NCI-H1417 (cell line): ENCODE measurements around the gene C12orf42.
A peak's percentile ranks its signal among the peaks of the same experiment; 100 is the strongest.
"Not testable (repeated sequence)": the region's sequence is repeated elsewhere in the genome, so short reads cannot be mapped to it uniquely, and the experiment has no call there.

Source experiments
- DNase-seq, 3 experiments: peaks; one replicate each; lab custom pipeline; 2025; lab: John Stamatoyannopoulos, UW

Gene C12orf42

GRCh38 chr12:103424849-103425586, 70.8 kb downstream of the C12orf42 start:
- not testable (repeated sequence) for DNase-seq

GRCh38 chr12:103423516-103423910, 72.3 kb downstream of the C12orf42 start:
- DNase-seq, result no peak

DNA sequence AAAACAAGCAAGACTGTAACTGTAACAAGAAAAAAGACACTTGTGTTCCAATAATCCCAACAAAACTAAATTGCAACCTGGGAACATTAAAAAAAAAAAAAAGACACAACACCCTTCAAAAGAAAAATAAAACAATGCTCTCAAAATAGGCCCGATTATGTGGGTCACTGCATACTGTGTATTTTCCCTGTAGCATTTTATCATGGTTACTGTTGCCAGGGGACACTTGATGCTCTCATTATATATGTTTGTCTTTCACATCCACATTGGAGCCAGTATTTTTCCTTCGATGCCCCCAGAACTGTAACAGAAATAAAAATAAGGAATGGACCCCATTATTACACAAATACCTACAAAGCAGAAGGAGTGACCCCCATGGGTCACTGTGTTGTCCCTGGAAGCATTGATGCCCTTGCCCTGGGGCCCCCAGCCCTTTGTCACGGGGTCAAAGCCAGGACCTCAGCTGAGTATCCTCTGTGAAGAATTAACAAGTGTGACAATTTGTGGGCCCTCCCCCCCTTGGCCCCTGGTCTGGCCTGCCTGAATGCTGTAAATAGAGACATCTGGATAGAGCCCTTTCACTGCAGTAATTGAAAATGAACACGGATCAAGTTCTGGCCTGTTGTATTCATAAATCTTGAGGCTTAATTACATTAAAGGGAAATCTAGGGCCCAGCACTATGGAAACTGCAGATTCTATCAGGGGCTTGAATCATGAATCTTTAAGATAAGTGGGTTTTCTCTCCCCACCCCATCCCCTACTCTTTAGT, 72.8 kb downstream of the C12orf42 start:
- DNase-seq, result peak; percentile 60 to 99 (median 97)

DNA sequence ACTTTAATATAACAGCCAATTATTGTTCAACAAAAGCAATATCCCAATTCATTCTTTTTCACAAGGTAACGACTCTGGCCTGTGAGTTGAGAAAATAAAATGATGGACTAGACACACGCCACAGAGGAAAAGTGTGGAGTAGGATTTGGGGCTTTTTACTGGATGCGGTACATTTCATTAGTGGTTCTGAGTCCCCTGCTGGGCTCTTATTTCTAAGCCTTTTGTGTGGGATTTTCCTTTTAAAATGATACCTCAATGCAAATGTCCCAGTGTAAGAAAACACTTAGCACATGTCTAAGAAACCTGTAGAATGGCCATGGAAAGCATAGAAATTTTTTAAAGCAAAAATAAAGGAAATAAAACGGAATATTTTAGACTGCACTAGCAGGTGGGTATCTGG, 73.4 kb downstream of the C12orf42 start:
- peak; percentile 55 to 90 (median 75) for DNase-seq

- no peak for DNase-seq
These were observed 74.4 kb downstream of the C12orf42 start for GRCh38 chr12:103421402-103421801.

- DNase-seq, result no peak
These were observed 80.1 kb downstream of the C12orf42 start for GRCh38 chr12:103415681-103416080.

DNA sequence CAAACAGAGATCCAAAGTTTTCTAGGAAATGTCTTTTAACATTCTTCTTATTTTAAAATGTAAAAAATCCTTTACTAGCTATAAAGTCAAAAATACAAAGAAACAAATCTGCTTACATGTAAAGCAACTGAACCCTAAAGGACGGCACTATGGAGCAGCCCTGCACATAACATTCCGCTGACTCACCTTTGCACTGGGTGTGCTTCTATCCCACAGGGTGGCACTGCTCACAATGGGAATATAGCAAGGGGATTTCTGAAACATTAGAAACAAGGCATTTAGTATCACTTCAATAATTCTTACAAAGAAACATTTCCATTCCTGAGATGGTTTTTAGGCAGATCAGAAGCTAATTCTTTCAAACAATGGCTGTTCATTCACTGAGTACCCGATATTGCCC, 94.3 kb downstream of the C12orf42 start:
- DNase-seq, result peak in 1 of 3 experiments; percentile 56

DNA sequence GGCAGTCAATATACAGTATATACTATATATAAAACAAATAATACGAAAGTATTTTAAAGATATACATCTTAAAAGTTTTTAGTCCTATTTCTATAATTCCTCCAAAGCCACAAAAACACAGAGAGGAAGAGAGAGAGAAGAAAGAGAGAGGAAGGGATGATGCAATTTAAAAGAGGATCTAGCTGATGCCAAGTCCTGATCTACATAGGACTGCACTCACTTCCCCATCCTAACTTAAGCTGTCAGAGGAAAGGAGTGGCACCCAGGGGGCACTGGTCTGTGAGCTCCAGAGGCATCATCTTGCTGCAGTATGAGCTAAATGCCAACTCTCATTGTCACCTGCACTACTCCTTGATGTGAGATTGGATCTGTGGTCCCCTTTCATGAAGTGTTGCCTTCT, 95.8 kb downstream of the C12orf42 start:
- DNase-seq, result peak in 1 of 3 experiments; percentile 17

GRCh38 chr12:103397536-103397935, 98.2 kb downstream of the C12orf42 start:
- peak in 1 of 3 experiments; percentile 76 for DNase-seq

DNA sequence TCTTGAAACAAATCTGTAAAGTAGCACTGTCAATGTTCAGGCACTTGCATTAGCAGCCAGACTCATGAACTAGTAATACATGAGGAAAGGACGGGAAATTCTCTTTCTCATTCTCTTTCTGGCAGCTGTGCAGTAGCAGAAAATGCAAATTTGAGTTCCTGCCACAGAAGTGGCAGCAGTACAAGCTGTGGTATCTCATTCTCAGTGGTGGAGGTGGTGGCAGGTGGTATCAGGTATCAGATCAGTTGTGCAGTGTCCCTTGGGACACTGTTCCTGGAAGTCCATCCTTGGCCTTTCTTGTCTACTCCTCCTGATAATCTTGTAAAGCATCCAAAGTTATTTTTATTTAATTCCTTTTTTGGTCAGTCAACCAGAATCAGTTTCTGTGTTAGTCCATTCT, 103.0 kb downstream of the C12orf42 start:
- DNase-seq, result peak in 1 of 3 experiments; percentile 57

- DNase-seq, result no peak
These were observed 104.7 kb downstream of the C12orf42 start for GRCh38 chr12:103391103-103391502.

DNA sequence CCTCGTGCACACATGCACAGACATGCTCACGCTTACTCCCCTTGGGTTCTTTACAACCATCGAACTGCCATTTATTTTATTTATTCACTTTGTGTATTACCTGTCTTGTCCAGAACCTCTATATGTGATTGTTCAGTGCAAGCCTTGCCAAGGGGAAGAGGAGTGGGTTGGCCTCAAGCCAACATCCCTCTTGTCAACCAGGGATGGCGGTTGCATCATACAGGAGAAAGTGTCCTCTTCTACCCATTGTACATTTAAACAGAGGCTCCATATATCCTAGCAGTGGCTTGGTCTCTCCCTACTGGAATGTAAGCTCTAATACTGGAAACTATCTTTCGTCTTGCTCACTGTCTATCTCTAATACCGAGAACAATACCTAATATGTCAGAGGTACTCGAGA, 108.4 kb downstream of the C12orf42 start:
- peak in 2 of 3 experiments; percentile 37 to 92 for DNase-seq

DNA sequence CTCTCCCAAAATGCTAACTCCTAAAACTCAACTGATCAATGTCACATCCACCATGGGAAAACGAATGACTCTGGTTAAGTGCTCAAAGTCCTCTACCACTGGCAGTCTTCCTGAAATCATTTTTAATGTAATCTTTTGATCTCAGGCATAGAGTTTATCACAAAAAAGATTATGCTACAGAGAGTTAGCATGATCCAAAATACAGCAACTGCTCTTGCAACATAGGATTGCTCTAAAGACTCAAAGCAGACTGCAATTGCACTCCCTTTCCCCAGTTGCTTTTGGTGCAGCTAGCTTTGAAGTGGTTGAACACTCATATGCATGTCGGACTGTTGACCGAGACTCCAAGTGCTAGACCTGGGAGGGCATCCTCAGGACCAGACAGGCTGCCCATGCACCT, 109.3 kb downstream of the C12orf42 start:
- no peak for DNase-seq

DNA sequence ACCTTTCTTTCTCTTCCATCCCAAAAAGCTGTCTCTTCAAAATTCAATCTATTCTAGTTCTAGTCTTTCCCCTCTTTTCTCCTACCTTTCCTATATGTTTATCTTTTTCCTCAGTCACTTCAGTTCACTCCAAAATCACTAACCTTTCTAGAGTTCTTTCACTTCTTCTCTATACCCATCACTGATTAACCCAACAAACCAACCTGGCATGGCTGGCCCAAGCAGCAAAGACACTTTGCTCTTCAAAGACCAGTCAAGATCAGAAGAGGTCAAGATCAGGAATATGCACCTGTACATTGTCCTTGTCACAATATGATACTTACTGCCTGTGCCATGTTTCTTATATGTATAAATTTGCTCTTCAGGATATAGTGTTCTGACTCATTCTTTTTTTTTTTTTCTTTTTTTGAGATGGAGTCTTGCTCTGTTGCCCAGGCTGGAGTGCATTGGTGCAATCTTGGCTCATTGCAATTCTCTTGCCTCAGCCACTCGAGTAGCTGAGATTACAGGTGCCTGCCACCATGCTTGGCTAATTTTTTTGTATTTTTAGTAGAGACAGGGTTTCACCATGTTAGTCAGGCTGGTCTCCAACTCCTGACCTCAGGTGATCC, 112.9 kb downstream of the C12orf42 start:
- no peak for DNase-seq

- no peak for DNase-seq
These were observed 113.6 kb downstream of the C12orf42 start for GRCh38 chr12:103382119-103382518.

- no peak for DNase-seq
These were observed 116.1 kb downstream of the C12orf42 start for GRCh38 chr12:103379670-103380069.

DNA sequence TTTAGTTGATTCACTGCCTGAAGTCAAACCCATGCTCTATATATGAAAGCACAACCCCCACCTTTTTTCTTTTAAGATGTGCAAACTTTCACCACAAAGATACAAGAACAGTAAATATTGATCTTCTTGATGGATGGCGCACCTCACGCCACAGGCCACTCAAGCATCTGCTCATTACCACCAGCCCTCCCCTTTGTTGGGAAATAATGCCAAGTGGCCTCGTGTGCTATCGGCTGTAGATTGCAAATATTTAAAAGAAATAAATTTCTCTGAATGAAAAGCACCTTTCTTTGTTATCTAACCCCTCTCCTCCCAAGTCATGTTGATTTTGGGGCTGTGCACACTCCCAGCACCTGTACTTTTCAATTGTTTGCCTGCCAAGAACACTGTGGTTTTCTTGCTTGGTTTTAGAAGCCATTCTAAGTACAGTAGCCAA, 122.7 kb downstream of the C12orf42 start:
- peak; percentile 80 to 95 (median 87) for DNase-seq

DNA sequence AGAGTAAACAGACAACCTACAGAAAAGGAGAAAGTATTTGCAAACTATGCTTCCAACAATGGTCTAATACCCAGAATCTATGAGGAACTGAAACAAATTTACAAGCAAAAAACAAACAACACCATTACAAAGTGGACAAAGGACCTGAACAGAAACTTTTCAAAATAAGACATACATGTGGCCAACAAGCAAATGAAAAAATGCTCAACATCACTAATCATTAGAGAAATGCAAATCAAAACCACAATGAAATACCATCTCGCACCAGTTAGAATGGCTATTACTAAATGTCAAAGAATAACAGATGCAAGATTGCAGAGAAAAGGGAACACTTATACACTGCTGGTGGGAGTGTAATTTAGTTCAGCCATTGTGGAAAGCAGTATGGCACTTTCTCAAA, 125.8 kb downstream of the C12orf42 start:
- DNase-seq, result no peak

DNA sequence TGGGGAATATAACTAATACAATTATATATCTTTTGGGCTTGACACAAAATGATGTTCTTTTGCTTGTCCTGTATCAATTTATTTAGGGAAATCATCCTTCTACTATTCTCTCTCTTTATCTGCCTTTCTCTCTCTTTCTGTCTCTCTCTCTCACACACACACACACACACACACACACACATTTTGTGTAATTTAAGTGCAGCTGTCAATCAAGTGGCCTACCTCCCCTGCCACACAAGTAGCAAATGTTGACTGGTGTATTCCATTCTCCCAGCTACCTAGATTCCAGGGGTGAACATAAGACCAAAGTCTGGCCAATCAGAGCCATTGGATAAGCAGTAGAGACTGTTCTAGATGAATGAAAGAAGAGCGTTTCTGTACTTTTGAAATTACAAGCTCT, 127.6 kb downstream of the C12orf42 start:
- no peak for DNase-seq

DNA sequence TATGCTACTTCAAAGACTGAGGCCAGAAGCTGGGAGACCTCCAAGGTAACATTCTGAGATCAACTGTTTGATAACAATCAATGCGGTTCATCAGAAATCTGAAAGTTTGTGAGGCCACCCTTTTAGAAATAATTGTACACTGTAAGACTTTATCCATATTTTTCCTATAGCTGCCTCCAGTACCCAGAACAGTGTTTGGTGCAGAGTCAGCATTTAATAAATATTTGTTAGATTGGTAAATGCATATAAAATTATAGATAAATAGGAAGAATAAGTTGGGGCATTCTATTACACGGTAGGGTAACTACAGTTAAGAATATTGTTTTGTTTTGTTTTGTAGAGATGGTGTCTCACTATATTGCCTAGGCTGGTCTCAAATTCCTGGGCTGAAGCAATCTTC, 141.4 kb downstream of the C12orf42 start:
- DNase-seq, result no peak

DNA sequence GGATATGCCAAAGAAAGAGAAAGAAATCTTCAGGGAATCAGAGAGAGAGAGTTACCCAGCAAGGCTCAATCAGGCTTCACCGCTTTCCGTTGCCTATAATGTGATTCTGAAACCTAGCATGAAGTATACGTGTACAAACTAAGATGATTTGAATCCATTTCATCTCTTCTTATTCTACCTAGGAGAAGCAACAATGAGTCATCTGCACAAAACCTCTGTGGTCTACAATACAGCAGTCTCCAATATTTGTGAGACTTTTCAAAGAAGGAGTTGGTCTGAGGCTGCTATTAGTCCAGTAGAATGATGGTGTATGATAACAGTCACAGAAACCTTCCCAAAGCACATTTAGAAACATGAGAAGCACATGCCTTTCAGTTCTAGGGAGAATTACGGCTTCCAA, 141.9 kb downstream of the C12orf42 start:
- DNase-seq, result no peak

DNA sequence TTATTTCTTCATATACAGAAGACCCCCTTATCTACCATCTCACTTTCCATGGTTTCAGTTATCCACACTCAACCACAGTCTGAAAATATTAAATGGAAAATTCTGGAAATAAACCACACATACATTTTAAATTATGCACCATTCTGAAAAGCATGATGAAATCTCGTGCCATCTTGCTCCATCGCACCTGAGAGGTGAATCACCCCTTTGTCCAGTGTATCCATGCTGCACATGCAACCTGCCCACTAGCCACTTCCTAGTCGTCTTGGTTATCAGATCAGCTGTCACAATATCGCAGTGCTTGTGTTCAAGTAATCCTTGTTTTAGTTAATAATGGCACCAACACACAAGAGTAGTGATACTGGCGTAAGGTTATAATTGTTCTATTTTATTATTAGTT, 145.7 kb downstream of the C12orf42 start:
- no peak for DNase-seq

DNA sequence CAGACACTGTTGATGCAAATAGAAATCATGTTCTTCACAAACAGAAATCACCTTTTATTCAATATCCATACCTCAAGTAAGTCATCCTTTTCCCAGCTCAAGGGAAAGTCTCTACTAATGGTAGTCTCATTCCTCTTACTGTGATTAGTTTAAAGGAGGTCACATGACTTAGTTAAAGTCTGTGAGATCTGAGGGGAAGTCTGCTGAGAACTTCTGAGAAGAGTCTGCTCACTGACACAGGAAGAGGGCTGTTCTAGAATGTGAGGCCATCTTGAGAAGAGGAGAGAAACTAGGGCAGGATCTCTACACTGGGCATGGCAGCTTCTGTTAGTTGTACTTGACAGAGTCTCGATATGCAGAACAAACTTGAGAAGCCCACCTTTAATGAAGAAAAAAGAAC, 146.8 kb downstream of the C12orf42 start:
- DNase-seq, result no peak
